Glutamatergic neuron (in vitro differentiated cells): ENCODE measurements around the gene GPR139. TPM values are rescaled to one million over a fixed set of nuclear protein-coding genes. Genes with fewer than 3 reads are reported as not detected.

Experiments
- DNase-seq: peaks from one replicate; pipeline ENCODE4 v3.0.0; 2022
- H3K27ac Mint-ChIP-seq: one replicate; pipeline ENCODE4 v1.8.0; 2020; ENCODE audit warnings: mild to moderate bottlenecking, mixed read lengths, inconsistent platforms; ENCODE audit not compliant: unreplicated experiment
- H3K27me3 Mint-ChIP-seq: one replicate; pipeline ENCODE4 v1.8.0; 2020; ENCODE audit warnings: mild to moderate bottlenecking, moderate library complexity, mixed read lengths, inconsistent platforms; ENCODE audit not compliant: unreplicated experiment
- H3K36me3 Mint-ChIP-seq: one replicate; pipeline ENCODE4 v1.8.0; 2020; ENCODE audit warnings: mild to moderate bottlenecking, mixed read lengths, inconsistent platforms; ENCODE audit not compliant: unreplicated experiment
- H3K4me1 Mint-ChIP-seq: one replicate; pipeline ENCODE4 v1.8.0; 2020; ENCODE audit warnings: mild to moderate bottlenecking, low read depth, mixed read lengths, inconsistent platforms; ENCODE audit not compliant: unreplicated experiment
- H3K4me3 Mint-ChIP-seq: one replicate; pipeline ENCODE4 v1.8.0; 2020; ENCODE audit warnings: mild to moderate bottlenecking, mixed read lengths, inconsistent platforms; ENCODE audit not compliant: unreplicated experiment
- H3K9me3 Mint-ChIP-seq: one replicate; pipeline ENCODE4 v1.8.0; 2020; ENCODE audit warnings: mild to moderate bottlenecking, moderate library complexity, mixed read lengths, inconsistent platforms; ENCODE audit not compliant: unreplicated experiment
- CTCF ChIP-seq: fragments of 200-600 bp; sonication (generic); IDR thresholded peaks from one replicate; pipeline ENCODE4 v1.5.0; 2021; ENCODE audit not compliant: partially characterized antibody, unreplicated experiment
- total RNA-seq: library from RNA; stranded (reverse); fragmentation: NEBNext Ultra II Directional; extraction: Animal tissue kit (Norgen Biotek cat#: 25700); gene quantifications from one replicate; pipeline ENCODE4 v1.2.1, GENCODE V29; 2021; ENCODE audit not compliant: unreplicated experiment

GPR139 gene
- total RNA-seq, 1 donor from 2014 or later = not detected

DNA sequence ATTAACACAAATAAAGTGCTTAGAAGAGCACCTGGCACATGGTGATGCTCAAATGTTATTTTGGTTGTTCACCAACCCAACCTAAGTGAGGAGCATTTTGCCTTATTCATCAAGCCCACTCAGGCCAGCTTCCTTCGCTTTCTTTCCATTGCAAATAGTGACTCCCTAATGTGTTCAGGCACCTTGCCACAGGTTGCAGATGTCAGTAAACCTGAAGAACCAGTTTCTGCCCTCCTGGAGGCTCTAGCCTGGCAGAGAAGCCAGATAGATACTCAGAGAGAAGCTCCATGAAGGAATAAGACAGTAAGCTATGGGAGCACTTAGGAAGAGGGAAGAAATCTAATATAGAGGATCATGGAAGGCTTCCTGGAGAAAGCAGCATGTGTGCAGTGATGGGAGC, 23.9 kb downstream of the GPR139 start:
- Mint-ChIP-seq H3K4me1 (peaks cover 2% of the 10 kb centered on the region), H3K4me3 (no peak overlapping the region), H3K27ac (no peak overlapping the region), H3K27me3 (peaks cover 2% of the 10 kb centered on the region), H3K9me3 (no peaks in the 10 kb centered on the region), H3K36me3 (no peaks in the 10 kb centered on the region)
- TF ChIP-seq CTCF = no peak
- no peak for DNase-seq

DNA sequence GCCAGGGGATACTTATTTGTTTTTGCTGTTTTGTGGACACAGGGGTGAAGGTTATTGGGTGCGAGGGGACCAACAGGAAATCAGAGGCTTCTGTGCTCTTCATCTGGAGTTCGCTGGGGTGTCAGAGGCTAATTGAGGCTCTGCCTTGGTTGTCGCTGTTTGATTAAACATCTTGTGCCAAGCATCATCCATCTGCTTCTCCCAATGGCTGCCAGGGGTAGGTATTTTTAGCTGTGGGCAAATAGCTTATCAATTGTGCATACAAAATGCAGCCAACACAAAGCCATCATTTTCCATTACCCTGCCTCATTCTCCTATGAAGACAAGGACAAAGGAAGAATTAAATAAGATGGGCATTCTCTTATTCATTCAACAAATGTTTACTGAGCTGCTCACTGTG, 27.8 kb downstream of the GPR139 start:
- Mint-ChIP-seq H3K36me3 (no peaks in the 10 kb centered on the region), H3K27me3 (peaks cover 2% of the 10 kb centered on the region), H3K27ac (no peak overlapping the region), H3K9me3 (no peaks in the 10 kb centered on the region), H3K4me1 (no peaks in the 10 kb centered on the region), H3K4me3 (no peak overlapping the region)
- TF ChIP-seq CTCF = no peak
- DNase-seq = no peak

DNA sequence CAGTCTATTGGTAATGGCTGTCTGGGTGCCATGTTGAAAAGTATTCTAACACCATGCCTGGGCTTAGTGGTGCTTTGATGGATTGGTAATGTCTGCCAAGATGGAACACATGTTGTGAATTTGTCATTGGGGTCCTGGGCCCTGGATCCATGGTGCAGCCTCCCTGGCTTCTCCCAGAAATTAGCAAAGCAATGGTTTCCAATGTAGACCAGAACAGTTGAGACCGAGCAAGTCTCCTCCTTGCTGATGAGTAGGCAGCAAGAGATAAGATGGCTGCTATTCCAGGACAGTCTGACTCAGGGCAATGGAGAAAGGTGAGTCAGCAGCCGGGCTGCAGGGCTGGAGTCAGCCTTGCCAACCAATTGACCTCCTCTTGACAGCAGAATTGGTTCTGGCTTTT, 30.8 kb downstream of the GPR139 start:
- Mint-ChIP-seq H3K4me1 (no peaks in the 10 kb centered on the region), H3K9me3 (no peaks in the 10 kb centered on the region), H3K27me3 (peaks cover 2% of the 10 kb centered on the region)

DNA sequence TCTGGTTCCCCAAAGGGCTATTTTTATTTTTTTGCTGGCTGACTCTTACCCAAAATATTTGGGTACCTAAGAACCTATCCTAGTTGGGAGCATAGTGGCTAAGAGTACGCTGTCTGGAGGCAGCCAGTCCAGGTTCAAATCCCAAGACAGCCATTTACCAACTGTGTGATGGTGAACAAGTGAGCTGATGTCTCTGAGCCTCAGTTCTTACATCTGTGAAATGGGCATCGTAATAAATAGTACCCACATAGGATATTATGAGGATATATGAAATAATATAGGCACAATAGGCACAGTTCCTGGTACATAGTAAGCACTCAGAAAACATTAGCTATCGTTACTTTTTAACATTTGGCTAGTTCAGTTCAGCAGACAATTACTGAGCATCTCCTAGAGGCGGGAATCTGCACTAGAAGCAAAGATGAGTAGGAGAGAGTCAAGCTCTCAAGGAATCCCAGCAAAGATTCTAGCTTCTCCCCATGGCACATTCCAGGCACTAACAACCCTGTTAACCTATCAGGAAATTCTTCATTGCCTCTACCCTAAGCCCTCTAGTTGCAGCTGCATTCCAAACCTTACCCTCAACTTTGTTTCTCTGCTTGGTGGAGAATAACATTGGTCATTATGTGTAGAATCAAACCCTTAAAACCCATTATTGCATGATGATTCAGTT, 31.6 kb downstream of the GPR139 start:
- peaks cover 2% of the 10 kb centered on the region for H3K27me3 Mint-ChIP-seq
- no peak for DNase-seq
- no peak for TF ChIP-seq CTCF
- H3K27ac Mint-ChIP-seq = no peak overlapping the region
- H3K4me3 Mint-ChIP-seq = no peak overlapping the region
- H3K9me3 Mint-ChIP-seq = no peaks in the 10 kb centered on the region
- H3K4me1 Mint-ChIP-seq = no peaks in the 10 kb centered on the region
- H3K36me3 Mint-ChIP-seq = no peaks in the 10 kb centered on the region

More for the DNA sequence above, 30.8 kb downstream of the GPR139 start:
- H3K4me3 Mint-ChIP-seq = no peak overlapping the region
- no peak overlapping the region for H3K27ac Mint-ChIP-seq
- TF ChIP-seq CTCF = no peak
- DNase-seq = no peak
- H3K36me3 Mint-ChIP-seq = no peaks in the 10 kb centered on the region

DNA sequence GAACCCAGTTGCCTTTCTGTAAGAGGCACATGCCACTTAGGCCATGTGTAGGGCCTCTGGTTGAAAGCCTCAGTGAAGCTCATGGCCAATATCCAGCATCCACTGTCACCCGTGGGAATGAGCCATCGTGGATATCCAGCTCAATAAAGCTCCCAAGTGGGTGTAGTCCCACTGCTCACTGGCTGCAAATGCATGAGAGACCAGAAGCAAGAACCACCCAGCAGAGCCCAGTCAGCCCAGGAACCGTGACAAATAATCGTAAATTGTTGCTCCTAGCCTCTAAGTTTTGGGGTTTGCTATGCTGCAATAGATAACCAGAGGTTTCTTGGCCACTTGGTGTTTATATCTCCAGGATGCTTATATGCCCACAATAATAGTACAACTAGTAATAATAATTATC, 33.7 kb downstream of the GPR139 start:
- H3K27me3 Mint-ChIP-seq = no peaks in the 10 kb centered on the region
- no peak overlapping the region for H3K27ac Mint-ChIP-seq
- H3K9me3 Mint-ChIP-seq = no peaks in the 10 kb centered on the region
- no peaks in the 10 kb centered on the region for H3K36me3 Mint-ChIP-seq
- no peak for DNase-seq
- H3K4me1 Mint-ChIP-seq = no peaks in the 10 kb centered on the region
- H3K4me3 Mint-ChIP-seq = no peak overlapping the region
- no peak for TF ChIP-seq CTCF
